Astrocyte (in vitro differentiated cells and primary cell): ENCODE results near the gene PRRT1. TPM values are rescaled to one million over a fixed set of nuclear protein-coding genes. Genes with fewer than 3 reads are reported as not detected.
A peak's percentile ranks its signal among the peaks of the same experiment; 100 is the strongest.

Source experiments
- DNase-seq: peaks from one replicate; pipeline ENCODE4 v3.0.0-alpha.2; 2010; ENCODE audit warnings: low read depth
- FAIRE-seq: peaks from 2 replicates; lab custom pipeline; 2011; peaks lifted over from hg19 to GRCh38; lab: Jason Lieb, UNC
- H2AFZ ChIP-seq: 2 replicates; pipeline ENCODE4 v1.6.0; 2012; ENCODE audit warnings: low read depth, low read length, inconsistent platforms
- H3K27ac ChIP-seq: 2 replicates; pipeline ENCODE4 v1.5.1; 2011; ENCODE audit warnings: low read depth, low read length, inconsistent platforms
- H3K27me3 ChIP-seq: 2 replicates; pipeline ENCODE4 v1.6.0; 2011; ENCODE audit warnings: low read length, inconsistent platforms; ENCODE audit not compliant: insufficient read depth
- H3K36me3 ChIP-seq: 2 replicates; pipeline ENCODE4 v1.5.1; 2011; ENCODE audit warnings: low read length, inconsistent platforms; ENCODE audit not compliant: insufficient read depth
- H3K4me1 ChIP-seq: 2 replicates; pipeline ENCODE4 v1.5.1; 2011; ENCODE audit warnings: low read length, inconsistent platforms; ENCODE audit not compliant: insufficient read depth
- H3K4me2 ChIP-seq: 2 replicates; pipeline ENCODE4 v1.6.0; 2012; ENCODE audit warnings: low read length, inconsistent platforms
- H3K4me3 ChIP-seq: 2 replicates; pipeline ENCODE4 v1.5.1; 2011; ENCODE audit warnings: low read depth, mild to moderate bottlenecking, low read length, inconsistent platforms; ENCODE audit not compliant: insufficient read depth
- H3K79me2 ChIP-seq: 2 replicates; pipeline ENCODE4 v1.6.0; 2012; ENCODE audit warnings: mild to moderate bottlenecking, low read length, inconsistent platforms; ENCODE audit not compliant: insufficient read depth
- H3K9ac ChIP-seq: 2 replicates; pipeline ENCODE4 v1.6.0; 2012; ENCODE audit warnings: mild to moderate bottlenecking, low read length, inconsistent platforms
- H3K9me3 ChIP-seq: 2 replicates; pipeline ENCODE4 v1.5.1; 2012; ENCODE audit warnings: low read depth, mild to moderate bottlenecking, low read length, inconsistent platforms; ENCODE audit not compliant: insufficient read depth
- H4K20me1 ChIP-seq: 2 replicates; pipeline ENCODE4 v1.6.0; 2012; ENCODE audit warnings: low read length, inconsistent platforms; ENCODE audit not compliant: insufficient read depth
- H3K27ac Mint-ChIP-seq: one replicate; pipeline ENCODE4 v1.8.0; 2021; ENCODE audit warnings: mild to moderate bottlenecking, mixed read lengths; ENCODE audit not compliant: unreplicated experiment
- H3K27me3 Mint-ChIP-seq: one replicate; pipeline ENCODE4 v1.8.0; 2021; ENCODE audit warnings: low read depth, mixed read lengths; ENCODE audit not compliant: unreplicated experiment
- H3K36me3 Mint-ChIP-seq: one replicate; pipeline ENCODE4 v1.8.0; 2021; ENCODE audit warnings: low read depth, mixed read lengths; ENCODE audit not compliant: unreplicated experiment
- H3K4me1 Mint-ChIP-seq: one replicate; pipeline ENCODE4 v1.8.0; 2021; ENCODE audit warnings: low read depth, mixed read lengths; ENCODE audit not compliant: unreplicated experiment
- H3K4me3 Mint-ChIP-seq: one replicate; pipeline ENCODE4 v1.8.0; 2021; ENCODE audit warnings: mild to moderate bottlenecking, moderate library complexity, mixed read lengths; ENCODE audit not compliant: unreplicated experiment
- H3K9me3 Mint-ChIP-seq: one replicate; pipeline ENCODE4 v1.8.0; 2021; ENCODE audit warnings: mild to moderate bottlenecking, mixed read lengths; ENCODE audit not compliant: unreplicated experiment
- EZH2 ChIP-seq: IDR thresholded peaks from 2 replicates; pipeline ENCODE4 v1.6.1; 2012; ENCODE audit warnings: mild to moderate bottlenecking, low read length, inconsistent platforms; ENCODE audit not compliant: insufficient read depth
- total RNA-seq: library from RNA; stranded (reverse); gene quantifications from 2 replicates; pipeline ENCODE4 v1.2.1, GENCODE V29; 2021
- TF ChIP-seq, protein P1 (sequence below): IDR thresholded peaks from 2 replicates; pipeline ENCODE4 v1.5.1; 2011; ENCODE audit warnings: low read depth, mild to moderate bottlenecking, inconsistent platforms, low read length, moderate library complexity; ENCODE audit not compliant: insufficient read depth

PRRT1 gene
- total RNA-seq, 1 donor from 2014 or later: 0.45 TPM

DNA sequence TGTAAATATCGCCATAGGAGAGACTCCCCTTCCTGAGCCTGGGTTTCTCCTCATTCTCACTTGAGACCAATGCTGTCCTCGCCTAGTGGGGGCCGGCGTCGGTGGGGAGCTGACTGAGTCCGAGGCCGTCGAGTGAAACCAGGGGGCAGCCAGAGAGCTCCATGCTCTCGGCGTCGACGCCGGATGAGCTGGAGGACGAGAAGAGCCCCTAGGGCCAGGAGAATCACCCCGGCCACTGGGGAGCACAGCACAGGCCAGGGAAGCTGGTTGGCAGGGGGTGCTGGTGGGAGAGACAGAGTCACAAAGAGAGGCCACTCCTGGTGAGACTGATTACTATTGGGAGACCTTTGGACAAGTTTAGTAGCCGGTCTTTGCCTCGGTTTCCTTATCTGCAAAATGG lies 47.1 kb upstream of the PRRT1 start:
- Mint-ChIP-seq H3K36me3 (no peaks in the 10 kb centered on the region), H3K27me3 (peaks cover 10% of the 10 kb centered on the region), H3K4me3 (no peak overlapping the region), H3K9me3 (no peaks in the 10 kb centered on the region), H3K4me1 (peaks cover 10% of the 10 kb centered on the region), H3K27ac (no peak overlapping the region)
- Histone ChIP-seq H4K20me1 (no peaks in the 10 kb centered on the region), H3K79me2 (no peaks in the 10 kb centered on the region), H3K27me3 (no peaks in the 10 kb centered on the region), H3K4me1 (peaks cover 15% of the 10 kb centered on the region), H3K4me2 (no peak overlapping the region), H3K9me3 (no peaks in the 10 kb centered on the region), H3K9ac (no peak overlapping the region), H3K36me3 (no peaks in the 10 kb centered on the region), H3K4me3 (no peak overlapping the region), H2AFZ (no peak overlapping the region), H3K27ac (no peak overlapping the region)
- FAIRE-seq: no peak
- TF ChIP-seq, protein P1, sequence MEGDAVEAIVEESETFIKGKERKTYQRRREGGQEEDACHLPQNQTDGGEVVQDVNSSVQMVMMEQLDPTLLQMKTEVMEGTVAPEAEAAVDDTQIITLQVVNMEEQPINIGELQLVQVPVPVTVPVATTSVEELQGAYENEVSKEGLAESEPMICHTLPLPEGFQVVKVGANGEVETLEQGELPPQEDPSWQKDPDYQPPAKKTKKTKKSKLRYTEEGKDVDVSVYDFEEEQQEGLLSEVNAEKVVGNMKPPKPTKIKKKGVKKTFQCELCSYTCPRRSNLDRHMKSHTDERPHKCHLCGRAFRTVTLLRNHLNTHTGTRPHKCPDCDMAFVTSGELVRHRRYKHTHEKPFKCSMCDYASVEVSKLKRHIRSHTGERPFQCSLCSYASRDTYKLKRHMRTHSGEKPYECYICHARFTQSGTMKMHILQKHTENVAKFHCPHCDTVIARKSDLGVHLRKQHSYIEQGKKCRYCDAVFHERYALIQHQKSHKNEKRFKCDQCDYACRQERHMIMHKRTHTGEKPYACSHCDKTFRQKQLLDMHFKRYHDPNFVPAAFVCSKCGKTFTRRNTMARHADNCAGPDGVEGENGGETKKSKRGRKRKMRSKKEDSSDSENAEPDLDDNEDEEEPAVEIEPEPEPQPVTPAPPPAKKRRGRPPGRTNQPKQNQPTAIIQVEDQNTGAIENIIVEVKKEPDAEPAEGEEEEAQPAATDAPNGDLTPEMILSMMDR: no peak
- TF ChIP-seq EZH2: no peak
- no peak for DNase-seq

DNA sequence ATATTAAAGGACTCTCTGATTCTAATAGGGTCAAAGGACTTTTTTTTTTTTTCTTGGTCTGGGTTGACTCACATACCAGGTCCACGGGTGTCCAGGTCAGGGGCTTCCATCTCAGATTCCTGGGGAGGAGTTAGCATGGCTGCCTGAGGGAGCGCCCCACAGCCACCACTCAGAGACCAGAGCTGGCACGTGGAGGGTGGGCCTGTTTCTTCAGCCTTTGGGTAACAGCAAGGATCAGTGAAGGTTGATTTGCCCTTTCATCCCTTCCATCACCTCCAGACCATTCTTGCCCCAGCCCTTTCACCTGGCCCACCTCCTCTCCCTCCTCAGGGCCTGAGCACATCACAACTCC lies 46.6 kb upstream of the PRRT1 start:
- H3K4me1 ChIP-seq: peaks cover 15% of the 10 kb centered on the region
- no peak overlapping the region for H3K27ac ChIP-seq
- Mint-ChIP-seq H3K9me3 (no peaks in the 10 kb centered on the region), H3K4me1 (peaks cover 11% of the 10 kb centered on the region), H3K36me3 (no peaks in the 10 kb centered on the region), H3K27me3 (peaks cover 6% of the 10 kb centered on the region), H3K27ac (no peak overlapping the region), H3K4me3 (no peak overlapping the region)
- H3K4me3 ChIP-seq: no peak overlapping the region
- H3K9ac ChIP-seq: no peak overlapping the region
- no peaks in the 10 kb centered on the region for H3K79me2 ChIP-seq
- TF ChIP-seq, protein P1: no peak
- no peak for TF ChIP-seq EZH2
- no peaks in the 10 kb centered on the region for H4K20me1 ChIP-seq
- no peaks in the 10 kb centered on the region for H3K36me3 ChIP-seq
- FAIRE-seq (no peak), DNase-seq (no peak)
- H3K4me2 ChIP-seq: no peak overlapping the region
- H3K27me3 ChIP-seq: no peaks in the 10 kb centered on the region
- H2AFZ ChIP-seq: no peak overlapping the region
- no peaks in the 10 kb centered on the region for H3K9me3 ChIP-seq

DNA sequence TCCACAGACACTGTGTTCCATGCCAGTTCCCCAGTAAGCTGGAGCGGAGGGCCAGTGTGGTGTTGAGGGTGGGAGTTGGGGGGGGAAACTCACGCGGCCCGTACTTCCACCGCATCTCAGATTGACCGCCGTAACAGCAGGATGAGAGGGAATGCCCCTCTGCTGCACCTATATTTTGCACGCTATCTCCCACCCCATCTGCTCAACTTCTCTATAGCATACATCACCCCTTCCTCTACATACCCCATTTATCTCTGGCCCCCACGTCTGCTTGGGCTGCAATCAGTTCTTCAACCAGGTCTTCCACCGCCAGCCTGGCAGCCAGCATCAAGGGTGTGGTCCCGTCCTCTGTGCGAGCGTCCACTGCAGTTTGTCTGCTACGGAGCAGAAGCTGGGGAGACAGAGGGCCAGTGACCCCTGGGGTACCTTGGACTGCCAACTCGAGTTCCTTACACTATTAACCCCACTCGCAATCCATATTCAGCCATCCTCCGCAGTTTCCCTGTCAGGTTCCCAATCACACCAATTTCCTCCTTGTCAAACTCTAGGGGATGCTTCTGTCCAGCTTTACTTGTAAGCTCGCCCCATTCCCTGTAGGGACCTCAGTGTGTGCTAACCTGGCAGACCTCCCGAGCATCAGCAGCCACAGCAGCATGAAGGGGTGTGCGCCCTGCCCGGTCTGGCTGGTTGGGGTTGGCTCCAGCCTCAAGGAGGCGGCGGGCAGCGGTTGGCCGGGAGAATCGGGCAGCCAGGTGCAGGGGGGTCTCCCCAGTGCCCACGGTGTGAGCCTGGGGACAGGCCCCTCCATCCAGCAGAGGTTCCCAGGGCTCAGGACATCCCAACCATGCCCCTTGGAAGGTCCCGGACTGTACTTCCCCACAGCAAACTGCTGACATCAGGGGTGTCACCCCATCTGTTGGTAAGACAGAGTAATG lies 45.2 kb upstream of the PRRT1 start:
- H3K27me3 Mint-ChIP-seq: peaks cover 4% of the 10 kb centered on the region
- Histone ChIP-seq H3K4me1 (peaks cover 21% of the 10 kb centered on the region), H4K20me1 (no peaks in the 10 kb centered on the region), H3K79me2 (peaks cover 2% of the 10 kb centered on the region), H3K27ac (peak overlapping the region; percentile 100), H3K4me3 (peak overlapping the region; percentile 81), H3K4me2 (peak overlapping the region; percentile 94), H3K27me3 (no peaks in the 10 kb centered on the region), H3K9me3 (no peaks in the 10 kb centered on the region), H3K36me3 (no peaks in the 10 kb centered on the region), H3K9ac (peak overlapping the region; percentile 99), H2AFZ (peak overlapping the region; percentile 79)
- FAIRE-seq: no peak
- H3K36me3 Mint-ChIP-seq: no peaks in the 10 kb centered on the region
- H3K4me3 Mint-ChIP-seq: peak overlapping the region; percentile 93
- H3K4me1 Mint-ChIP-seq: peaks cover 18% of the 10 kb centered on the region
- no peaks in the 10 kb centered on the region for H3K9me3 Mint-ChIP-seq
- TF ChIP-seq, protein P1: no peak
- no peak for TF ChIP-seq EZH2
- peak; percentile 6 for DNase-seq
- peak overlapping the region; percentile 100 for H3K27ac Mint-ChIP-seq
